Stimulated activated CD8-positive, alpha-beta memory T cell treated with anti-CD3 and anti-CD28 coated beads, Interleukin-7, amount 100 ng/mL, for 1 hour (primary cell): ENCODE data around the gene CYP3A4.
"Not testable (repeated sequence)": the region's sequence is repeated elsewhere in the genome, so short reads cannot be mapped to it uniquely, and the experiment has no call there.

Source experiments
- DNase-seq, 2 donors: peaks; one replicate each; pipeline ENCODE4 v3.0.0-alpha.2; 2020; ENCODE audit warnings: low read depth in 2 of 2

CYP3A4 gene

GRCh38 chr7:99792967-99793366 lies 9.0 kb upstream of the CYP3A4 start:
- DNase-seq = no peak

- no peak for DNase-seq
Observed at GRCh38 chr7:99791667-99792369, 7.8 kb upstream of the CYP3A4 start.

- DNase-seq = no peak
Observed at GRCh38 chr7:99791021-99791420, 7.0 kb upstream of the CYP3A4 start.

GRCh38 chr7:99790407-99790806 lies 6.4 kb upstream of the CYP3A4 start:
- DNase-seq = no peak

- DNase-seq = no peak
Observed at GRCh38 chr7:99789441-99790070, 5.6 kb upstream of the CYP3A4 start.

GRCh38 chr7:99788554-99788953 lies 4.6 kb upstream of the CYP3A4 start:
- no peak for DNase-seq

GRCh38 chr7:99786726-99787335 lies 2.8 kb upstream of the CYP3A4 start:
- no peak for DNase-seq

GRCh38 chr7:99785654-99786053 lies 1.7 kb upstream of the CYP3A4 start:
- not testable (repeated sequence) for DNase-seq

- DNase-seq = no peak
Observed at GRCh38 chr7:99782012-99782953, 1.7 kb downstream of the CYP3A4 start.

- DNase-seq = no peak
Observed at GRCh38 chr7:99780588-99780987, 3.4 kb downstream of the CYP3A4 start.

GRCh38 chr7:99779949-99780348 lies 4.0 kb downstream of the CYP3A4 start:
- no peak for DNase-seq

GRCh38 chr7:99778880-99779279 lies 5.1 kb downstream of the CYP3A4 start:
- DNase-seq = no peak

GRCh38 chr7:99773395-99773794 lies 10.6 kb downstream of the CYP3A4 start:
- DNase-seq = not testable (repeated sequence)

- no peak for DNase-seq
Observed at GRCh38 chr7:99772565-99772964, 11.4 kb downstream of the CYP3A4 start.

GRCh38 chr7:99769494-99769893 lies 14.5 kb downstream of the CYP3A4 start:
- DNase-seq = not testable (repeated sequence)

- DNase-seq = no peak
Observed at GRCh38 chr7:99768471-99768870, 15.5 kb downstream of the CYP3A4 start.

- DNase-seq = no peak
Observed at GRCh38 chr7:99767662-99768061, 16.3 kb downstream of the CYP3A4 start.

- DNase-seq = no peak
Observed at GRCh38 chr7:99766484-99767099, 17.4 kb downstream of the CYP3A4 start.

GRCh38 chr7:99764478-99764877 lies 19.5 kb downstream of the CYP3A4 start:
- no peak for DNase-seq

GRCh38 chr7:99762680-99763327 lies 21.2 kb downstream of the CYP3A4 start:
- no peak for DNase-seq

- DNase-seq = no peak
Observed at GRCh38 chr7:99755085-99755484, 28.9 kb downstream of the CYP3A4 start.
